AG08396 (cell line): ENCODE measurements around the gene PCSK5.
"Not testable (repeated sequence)": the region's sequence is repeated elsewhere in the genome, so short reads cannot be mapped to it uniquely, and the experiment has no call there.

ENCODE experiments used
- DNase-seq: peaks from one replicate; pipeline ENCODE4 v3.0.0; 2012; ENCODE audit warnings: low spot score, mixed read lengths

PCSK5 gene

GRCh38 chr9:76007935-76008334 is 117.5 kb downstream of the PCSK5 start:
- no peak for DNase-seq

GRCh38 chr9:76013809-76014208 is 123.3 kb downstream of the PCSK5 start:
- no peak for DNase-seq

GRCh38 chr9:76018235-76018634 is 127.8 kb downstream of the PCSK5 start:
- no peak for DNase-seq

GRCh38 chr9:76018761-76019160 is 128.3 kb downstream of the PCSK5 start:
- DNase-seq = no peak

GRCh38 chr9:76020652-76021051 is 130.2 kb downstream of the PCSK5 start:
- no peak for DNase-seq

GRCh38 chr9:76022317-76022716 is 131.8 kb downstream of the PCSK5 start:
- DNase-seq = no peak

- no peak for DNase-seq
Measured at GRCh38 chr9:76023715-76024195, 133.3 kb downstream of the PCSK5 start.

- DNase-seq = no peak
Measured at GRCh38 chr9:76025286-76025685, 134.8 kb downstream of the PCSK5 start.

- no peak for DNase-seq
Measured at GRCh38 chr9:76026796-76027195, 136.3 kb downstream of the PCSK5 start.

GRCh38 chr9:76027416-76027815 is 136.9 kb downstream of the PCSK5 start:
- DNase-seq = peak; percentile 8

GRCh38 chr9:76027861-76028260 is 137.4 kb downstream of the PCSK5 start:
- no peak for DNase-seq

- no peak for DNase-seq
Measured at GRCh38 chr9:76032038-76032796, 141.7 kb downstream of the PCSK5 start.

- DNase-seq = no peak
Measured at GRCh38 chr9:76032797-76033373, 142.4 kb downstream of the PCSK5 start.

GRCh38 chr9:76034049-76034448 is 143.6 kb downstream of the PCSK5 start:
- no peak for DNase-seq

- no peak for DNase-seq
Measured at GRCh38 chr9:76036762-76037161, 146.3 kb downstream of the PCSK5 start.

GRCh38 chr9:76037587-76038225 is 147.2 kb downstream of the PCSK5 start:
- DNase-seq = no peak

GRCh38 chr9:76038431-76038830 is 148.0 kb downstream of the PCSK5 start:
- DNase-seq = no peak

GRCh38 chr9:76044266-76044819 is 153.9 kb downstream of the PCSK5 start:
- peak; percentile 21 for DNase-seq

- no peak for DNase-seq
Measured at GRCh38 chr9:76045221-76045620, 154.7 kb downstream of the PCSK5 start.

- no peak for DNase-seq
Measured at GRCh38 chr9:76049341-76049740, 158.9 kb downstream of the PCSK5 start.

- no peak for DNase-seq
Measured at GRCh38 chr9:76067696-76068095, 177.2 kb downstream of the PCSK5 start.

GRCh38 chr9:76077537-76077936 is 187.1 kb downstream of the PCSK5 start:
- no peak for DNase-seq

- DNase-seq = not testable (repeated sequence)
Measured at GRCh38 chr9:76081281-76081680, 190.8 kb downstream of the PCSK5 start.
